ENCODE data around the gene DNLZ.

Gene DNLZ

GRCh38 chr9:136316896-136317676 lies 46.5 kb downstream of the DNLZ start:
- DNase-seq (ENCODE audit: low read depth) = no peak

GRCh38 chr9:136316271-136316751 lies 47.2 kb downstream of the DNLZ start:
- DNase-seq (ENCODE audit: low read depth) = no peak

- DNase-seq (ENCODE audit: low read depth) = no peak
These were observed 48.6 kb downstream of the DNLZ start for GRCh38 chr9:136314944-136315343.

- no peak for DNase-seq (ENCODE audit: low read depth)
These were observed 49.5 kb downstream of the DNLZ start for GRCh38 chr9:136314056-136314416.

GRCh38 chr9:136313111-136314055 lies 50.2 kb downstream of the DNLZ start:
- no peak for DNase-seq (ENCODE audit: low read depth)

GRCh38 chr9:136312436-136312835 lies 51.1 kb downstream of the DNLZ start:
- DNase-seq (ENCODE audit: low read depth) = no peak

- no peak for DNase-seq (ENCODE audit: low read depth)
These were observed 51.6 kb downstream of the DNLZ start for GRCh38 chr9:136312009-136312375.

GRCh38 chr9:136311051-136312008 lies 52.2 kb downstream of the DNLZ start:
- no peak for DNase-seq (ENCODE audit: low read depth)

GRCh38 chr9:136310273-136311030 lies 53.1 kb downstream of the DNLZ start:
- no peak for DNase-seq (ENCODE audit: low read depth)

GRCh38 chr9:136309806-136310220 lies 53.7 kb downstream of the DNLZ start:
- DNase-seq (ENCODE audit: low read depth) = no peak
